HCT116 (cell line): ENCODE data around the gene MYEOV. TPM values are rescaled to one million over a fixed set of nuclear protein-coding genes. Genes with fewer than 3 reads are reported as not detected.

ENCODE experiments used
- ATAC-seq: fragments of 200-7000 bp; cut with Tn5 transposase; 2 replicates; pipeline ENCODE4 v1.9.1; 2020; ENCODE audit warnings: mild to moderate bottlenecking, moderate library complexity
- BruUV-seq: library from RNA; stranded (reverse); fragments of 400-500 nt; replicated peaks from 2 replicates; lab custom pipeline; 2021; lab: Mats Ljungman, UMichigan
- CTCF ChIA-PET: fragments of 300-600 bp; sonication (Branson Sonifier 250); formaldehyde crosslinking; loops from one replicate; lab custom pipeline; 2021; ENCODE audit warnings: antibody characterized with exemption; lab: Charles Lee
- POLR2A ChIA-PET: fragments of 300-600, 350-600 bp; sonication (Branson Sonifier 250); formaldehyde crosslinking; loops from one replicate; lab custom pipeline; 2021; ENCODE audit warnings: antibody characterized with exemption; lab: Charles Lee
- RAD21 ChIA-PET, 2 experiments: fragments of 300-600 bp; sonication (Branson Sonifier 250); formaldehyde crosslinking; loops; one replicate each; lab custom pipeline; 2023; ENCODE audit warnings: low total read pairs in 2 of 2; ENCODE audit not compliant: uncharacterized antibody in 2 of 2, unreplicated experiment in 2 of 2, low non-redundant PET in 1 of 2; lab: Charles Lee
- DNase-seq: peaks from one replicate; pipeline ENCODE4 v3.0.0-alpha.2; 2010; ENCODE audit warnings: low read depth, low spot score
- H2AFZ ChIP-seq: fragments of 200-600 bp; shearing (Covaris generic), sonication (generic); 2 replicates; pipeline ENCODE4 v1.6.1; 2017; ENCODE audit warnings: low read depth, mixed run types, mixed read lengths, antibody characterized with exemption, low read length; ENCODE audit not compliant: poor library complexity, severe bottlenecking
- H3K27ac ChIP-seq: 2 replicates; pipeline ENCODE4 v1.5.1; 2012; ENCODE audit warnings: low read depth, low read length
- H3K27me3 ChIP-seq: fragments of 200-600 bp; sonication (generic); 2 replicates; pipeline ENCODE4 v1.6.1; 2016; ENCODE audit warnings: mixed run types, low read length, mixed read lengths; ENCODE audit not compliant: insufficient read depth
- H3K36me3 ChIP-seq, 2 experiments: fragments of 200-500 bp in 1 of 2; fragments of 200-600 bp in 1 of 2; sonication (Bioruptor generic) in 1 of 2; sonication (generic) in 1 of 2; 2 replicates each; pipeline versions ENCODE4 v1.5.1 to v1.6.1; 2014 to 2016; ENCODE audit warnings: low read length in 2 of 2, inconsistent platforms in 1 of 2, mixed read lengths in 1 of 2, mixed run types in 1 of 2; ENCODE audit not compliant: insufficient read depth in 2 of 2, control insufficient read depth in 1 of 2
- H3K4me1 ChIP-seq, 2 experiments: fragments of 200-600 bp in 1 of 2; sonication (generic) in 1 of 2; 2 replicates each; pipeline versions ENCODE4 v1.5.1 to v1.6.1; 2012 to 2017; ENCODE audit warnings: low read length in 2 of 2, inconsistent platforms in 1 of 2, mild to moderate bottlenecking in 1 of 2, mixed read lengths in 1 of 2, mixed run types in 1 of 2, moderate library complexity in 1 of 2; ENCODE audit not compliant: insufficient read depth in 2 of 2, control insufficient read depth in 1 of 2
- H3K4me2 ChIP-seq: fragments of 200-600 bp; sonication (generic); 2 replicates; pipeline ENCODE4 v1.6.1; 2017; ENCODE audit warnings: mixed run types, low read length, mixed read lengths
- H3K4me3 ChIP-seq, 2 experiments: fragments of 200-600 bp in 1 of 2; sonication (generic) in 1 of 2; replicated peaks in 1 of 2; 2 replicates each; pipeline ENCODE4 v1.5.1; 2011 to 2016; ENCODE audit warnings: low read length in 2 of 2, control low read depth in 1 of 2, low read depth in 1 of 2, mild to moderate bottlenecking in 1 of 2, mixed read lengths in 1 of 2, mixed run types in 1 of 2
- H3K79me2 ChIP-seq: fragments of 200-600 bp; sonication (generic); 2 replicates; pipeline ENCODE4 v1.6.1; 2017; ENCODE audit warnings: mild to moderate bottlenecking, mixed run types, low read length, moderate library complexity, mixed read lengths; ENCODE audit not compliant: insufficient read depth
- H3K9ac ChIP-seq: fragments of 200-600 bp; sonication (generic); 2 replicates; pipeline ENCODE4 v1.6.1; 2016; ENCODE audit warnings: low read length, mixed read lengths
- H3K9me2 ChIP-seq: fragments of 200-600 bp; sonication (generic), shearing (Covaris generic); 2 replicates; pipeline ENCODE4 v1.6.1; 2017; ENCODE audit warnings: mixed run types, mild to moderate bottlenecking, moderate library complexity; ENCODE audit not compliant: insufficient read depth
- H3K9me3 ChIP-seq, 2 experiments: fragments of 200-500 bp in 1 of 2; fragments of 200-600 bp in 1 of 2; sonication (Bioruptor generic) in 1 of 2; sonication (generic) in 1 of 2; 2 replicates each; pipeline ENCODE4 v1.6.1; 2014 to 2017; ENCODE audit warnings: low read length in 2 of 2, mixed read lengths in 2 of 2, inconsistent platforms in 1 of 2, low read depth in 1 of 2, mild to moderate bottlenecking in 1 of 2, mixed run types in 1 of 2, moderate library complexity in 1 of 2; ENCODE audit not compliant: control insufficient read depth in 1 of 2, insufficient read depth in 1 of 2
- H4K20me1 ChIP-seq: fragments of 200-600 bp; sonication (generic), shearing (Covaris generic); 2 replicates; pipeline ENCODE4 v1.6.1; 2017; ENCODE audit warnings: mixed run types, mild to moderate bottlenecking, moderate library complexity; ENCODE audit not compliant: insufficient read depth
- CBX3 ChIP-seq: IDR thresholded peaks from 2 replicates; pipeline ENCODE4 v1.6.1; 2012; ENCODE audit warnings: low read depth
- EGR1 ChIP-seq: IDR thresholded peaks from 2 replicates; pipeline ENCODE4 v1.6.1; 2012; ENCODE audit warnings: low read depth
- EZH2 ChIP-seq: fragments of 200-600 bp; sonication (generic); IDR thresholded peaks from 2 replicates; pipeline ENCODE4 v1.6.1; 2017; ENCODE audit warnings: antibody characterized with exemption, mixed run types
- JUND ChIP-seq: IDR thresholded peaks from 2 replicates; pipeline ENCODE4 v1.6.1; 2012
- MAX ChIP-seq: IDR thresholded peaks from 2 replicates; pipeline ENCODE4 v1.6.1; 2012
- REST ChIP-seq: IDR thresholded peaks from 2 replicates; pipeline ENCODE4 v1.6.1; 2012; ENCODE audit warnings: low read depth
- SRF ChIP-seq: IDR thresholded peaks from 2 replicates; pipeline ENCODE4 v1.6.1; 2012; ENCODE audit warnings: low read depth
- TCF7L2 ChIP-seq: IDR thresholded peaks from 2 replicates; pipeline ENCODE4 v1.7.0; 2011; ENCODE audit warnings: borderline replicate concordance, inconsistent platforms; ENCODE audit not compliant: insufficient read depth, insufficient read length; ENCODE audit errors: extremely low read depth
- YY1 ChIP-seq: IDR thresholded peaks from 2 replicates; pipeline ENCODE4 v1.6.1; 2011; ENCODE audit warnings: low read length, low read depth, moderate library complexity, mild to moderate bottlenecking; ENCODE audit not compliant: insufficient replicate concordance; ENCODE audit errors: extremely low read depth
- ZBTB33 ChIP-seq: IDR thresholded peaks from 2 replicates; pipeline ENCODE4 v1.6.1; 2011; ENCODE audit warnings: mild to moderate bottlenecking, low read length, moderate library complexity; ENCODE audit not compliant: insufficient replicate concordance; ENCODE audit errors: extremely low read depth
- ZNF274 ChIP-seq: fragments of 200-500 bp; sonication (Bioruptor generic); IDR thresholded peaks from 2 replicates; pipeline ENCODE4 v1.6.1; 2014; ENCODE audit warnings: mild to moderate bottlenecking, low read depth, low read length, inconsistent platforms
- intact Hi-C: fragments of 100-400 bp; cut with micrococcal nuclease; formaldehyde crosslinking; loops from 2 replicates; pipeline ENCODE4 v1.10.0; 2022
- total RNA-seq: library from RNA; stranded (reverse); gene quantifications from one replicate; pipeline ENCODE4 v1.2.1, GENCODE V29; 2021; ENCODE audit not compliant: unreplicated experiment

Gene MYEOV
- total RNA-seq, 1 experiment from 2014 or later = 135 TPM

GRCh38 chr11:69327741-69328191 is 33.8 kb downstream of the MYEOV start:
- BruUV-seq = no TSS peak
- ChIA-PET POLR2A (interaction anchor here (1.4 kb wide), 1 partner anchor 29 kb away, joined by 4 read pairs; no protein-coding TSS in a partner anchor), RAD21 (no interaction called here), CTCF (no interaction called here)
- H3K79me2 ChIP-seq = peaks cover 98% of the 10 kb centered on the region
- peak; percentile 22; the same call in 1 of the 2 replicates for ATAC-seq
- no peaks in the 10 kb centered on the region for H4K20me1 ChIP-seq
- H3K4me1 ChIP-seq = peaks cover 0 to 40% of the 10 kb centered on the region in 2 experiments; a peak in 1 of 4 replicates
- no peak overlapping the region; the same call in 1 of the 2 replicates for H3K27ac ChIP-seq
- H3K36me3 ChIP-seq = no peaks in the 10 kb centered on the region
- H3K9me3 ChIP-seq = no peaks in the 10 kb centered on the region; a peak in 1 of 4 replicates
- no peak overlapping the region for H3K4me2 ChIP-seq
- TF ChIP-seq EZH2 (no peak), EGR1 (no peak), MAX (no peak), CBX3 (no peak), SRF (no peak), YY1 (no peak), ZNF274 (no peak), REST (no peak), TCF7L2 (no peak), ZBTB33 (no peak), JUND (no peak)
- intact Hi-C loops = no loop called here
- H3K9ac ChIP-seq = no peak overlapping the region
- no peak for DNase-seq
- no peak overlapping the region for H3K4me3 ChIP-seq
- H3K27me3 ChIP-seq = no peaks in the 10 kb centered on the region
- H2AFZ ChIP-seq = no peak overlapping the region
- no peaks in the 10 kb centered on the region for H3K9me2 ChIP-seq
